Stimulated activated CD4-positive, alpha-beta T cell treated with anti-CD3 and anti-CD28 coated beads, TNF-alpha, amount 100 ng/mL, for 1 hour (primary cell): Measurements from ENCODE around the gene CCL17.
"Not testable (repeated sequence)": the region's sequence is repeated elsewhere in the genome, so short reads cannot be mapped to it uniquely, and the experiment has no call there.

Experiments used
- DNase-seq, 3 donors: peaks; one replicate each; pipeline ENCODE4 v3.0.0-alpha.2; 2020; ENCODE audit warnings: low read depth in 3 of 3, low spot score in 1 of 3

The CCL17 gene

DNA sequence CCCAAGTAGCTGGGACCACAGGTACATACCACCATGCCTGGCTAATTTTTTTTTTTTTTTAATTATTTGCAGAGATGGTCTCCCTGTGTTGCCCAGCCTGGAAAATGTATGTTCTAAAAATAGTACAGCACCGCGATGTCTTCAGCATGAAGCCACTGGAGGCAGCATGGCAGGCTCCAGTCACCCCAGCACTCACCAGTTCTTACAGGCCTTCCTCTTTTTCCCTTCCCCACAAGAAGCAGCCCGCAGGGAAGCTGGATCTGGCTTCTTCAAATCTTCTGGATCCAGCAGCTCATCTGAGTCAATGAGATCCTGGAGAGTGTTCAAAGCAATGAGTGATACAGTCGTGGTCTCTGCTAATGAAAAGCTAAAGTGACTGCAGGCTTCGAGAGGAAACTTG is 26.4 kb downstream of the CCL17 start:
- no peak for DNase-seq

DNA sequence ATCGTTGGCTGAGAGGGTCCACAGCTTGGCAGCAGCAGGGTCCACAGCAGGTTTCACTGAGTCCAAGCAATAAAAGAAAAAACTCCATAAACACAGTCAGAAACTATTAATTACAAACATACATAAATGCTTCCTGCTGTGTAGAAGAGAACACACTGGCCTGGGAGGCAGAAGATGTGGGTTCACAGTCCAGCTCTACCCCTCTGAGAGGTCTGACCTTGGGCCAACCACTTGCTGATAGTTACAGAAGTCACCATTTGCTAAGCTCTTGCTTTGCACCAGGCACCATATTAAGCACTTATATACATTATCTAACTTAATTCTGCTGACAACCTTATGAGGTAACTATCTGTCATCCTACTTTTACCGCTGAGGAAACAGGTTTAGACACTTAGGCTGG is 27.9 kb downstream of the CCL17 start:
- DNase-seq, result no peak

GRCh38 chr16:57432989-57433388 is 28.4 kb downstream of the CCL17 start:
- no peak for DNase-seq

- DNase-seq, result no peak
Observed at GRCh38 chr16:57434003-57434402, 29.4 kb downstream of the CCL17 start.

- no peak for DNase-seq
Observed at GRCh38 chr16:57435838-57436237, 31.3 kb downstream of the CCL17 start.

DNA sequence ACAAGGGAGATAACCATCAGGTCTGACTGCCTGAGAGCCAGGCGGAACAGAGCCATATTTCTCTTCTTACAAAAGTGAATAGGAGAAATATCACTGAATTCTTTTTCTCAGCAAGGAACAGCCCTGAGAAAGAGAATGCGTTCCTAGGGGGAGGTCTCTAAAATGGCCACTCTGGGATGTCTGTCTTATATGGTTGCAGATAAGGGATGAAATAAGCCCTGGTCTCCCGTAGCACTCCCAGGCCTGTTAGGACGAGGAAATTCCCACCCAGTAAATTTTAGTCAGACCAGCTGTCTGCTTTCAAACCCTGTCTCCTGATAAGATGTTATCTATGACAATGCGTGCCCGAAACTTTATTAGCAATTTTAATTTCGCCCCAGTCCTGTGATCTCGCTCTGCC is 35.4 kb downstream of the CCL17 start:
- DNase-seq, result not testable (repeated sequence)

DNA sequence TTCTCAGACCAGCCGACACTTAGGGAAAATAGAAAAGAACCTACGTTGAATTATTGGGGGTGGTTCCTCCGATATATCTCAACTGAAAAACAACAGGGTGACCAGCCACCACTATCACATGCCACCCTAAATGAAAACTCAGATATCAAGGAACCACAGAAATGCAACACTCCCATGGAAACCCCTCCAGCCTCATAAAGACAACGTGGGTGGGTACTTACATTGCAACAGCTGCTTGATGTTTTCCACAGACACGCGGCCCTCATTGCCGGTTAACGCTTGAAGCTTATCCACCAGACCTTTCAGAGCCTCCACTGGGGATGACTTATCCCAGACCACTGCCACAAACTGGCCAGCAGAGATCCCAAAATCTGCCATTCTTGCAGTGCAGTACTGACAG is 36.0 kb downstream of the CCL17 start:
- DNase-seq, result not testable (repeated sequence)

DNA sequence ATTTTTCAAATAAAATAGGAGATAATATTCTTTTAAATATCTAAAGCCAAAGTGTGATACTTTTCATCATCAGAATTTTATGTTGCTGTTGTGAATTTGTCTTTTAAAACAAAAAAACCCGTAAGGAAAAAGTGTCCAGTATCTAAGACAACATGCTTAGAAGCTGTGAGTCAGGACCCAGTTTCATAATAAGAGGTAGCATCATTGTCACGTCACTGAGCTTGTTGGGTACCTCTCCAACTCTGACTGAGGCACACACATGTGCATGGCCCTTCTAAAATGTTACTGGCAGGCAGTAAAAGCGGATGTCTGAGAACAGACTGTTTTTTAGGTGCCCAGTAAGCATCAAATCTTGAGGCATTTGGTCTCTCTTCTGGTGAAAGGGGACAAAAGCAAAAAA is 40.1 kb downstream of the CCL17 start:
- no peak for DNase-seq

DNA sequence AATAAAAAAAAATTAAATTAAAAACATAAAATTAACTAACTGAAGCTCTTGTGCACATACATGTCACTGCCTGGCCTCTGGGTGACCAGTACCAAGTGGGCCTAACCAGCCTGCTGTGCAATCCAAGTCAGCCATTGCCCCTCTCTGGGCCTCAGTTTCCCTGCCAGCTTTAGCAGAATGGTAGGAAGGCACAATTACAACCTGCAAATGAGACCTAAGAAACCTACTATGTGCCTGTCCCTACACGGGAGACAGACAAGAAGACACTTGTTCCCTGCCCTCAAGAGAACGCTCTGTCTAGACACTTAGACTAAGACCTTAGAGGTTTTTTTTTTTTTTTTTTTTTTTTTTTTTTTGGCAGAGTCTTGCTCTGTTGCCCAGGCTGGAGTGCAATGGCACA is 40.9 kb downstream of the CCL17 start:
- DNase-seq, result no peak

DNA sequence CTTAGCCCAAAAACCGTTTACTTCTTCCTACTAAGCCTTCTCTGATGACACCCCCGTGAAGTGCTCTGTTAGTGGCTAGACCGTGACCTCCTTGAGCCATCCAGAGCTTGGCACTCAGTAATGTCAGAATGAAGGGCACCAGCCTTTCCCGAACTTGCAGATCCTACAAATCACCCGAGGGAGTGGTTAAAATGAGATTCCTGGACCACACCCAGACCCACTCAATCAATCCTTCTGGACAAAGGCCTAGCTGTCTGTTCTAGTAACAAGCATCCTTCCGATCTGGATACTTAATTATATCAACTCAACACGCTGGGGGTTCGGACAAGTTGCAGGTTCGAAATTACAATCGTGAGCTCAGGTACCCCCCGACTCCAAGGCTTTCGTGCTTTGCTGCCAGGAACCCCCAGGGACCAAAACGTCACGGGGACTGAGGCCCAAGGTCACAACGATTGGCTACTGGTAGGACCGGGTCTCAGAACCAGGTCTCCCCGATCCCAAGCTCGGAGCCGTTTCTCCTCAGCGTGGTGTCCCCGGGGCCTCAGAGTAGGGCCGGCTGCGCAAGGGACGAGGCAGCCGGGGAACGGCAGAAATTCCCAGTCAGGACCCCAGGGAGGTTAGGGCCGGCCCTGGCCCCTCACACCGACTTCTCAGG is 42.1 kb downstream of the CCL17 start:
- peak in 1 of 3 donors; percentile 10 for DNase-seq

DNA sequence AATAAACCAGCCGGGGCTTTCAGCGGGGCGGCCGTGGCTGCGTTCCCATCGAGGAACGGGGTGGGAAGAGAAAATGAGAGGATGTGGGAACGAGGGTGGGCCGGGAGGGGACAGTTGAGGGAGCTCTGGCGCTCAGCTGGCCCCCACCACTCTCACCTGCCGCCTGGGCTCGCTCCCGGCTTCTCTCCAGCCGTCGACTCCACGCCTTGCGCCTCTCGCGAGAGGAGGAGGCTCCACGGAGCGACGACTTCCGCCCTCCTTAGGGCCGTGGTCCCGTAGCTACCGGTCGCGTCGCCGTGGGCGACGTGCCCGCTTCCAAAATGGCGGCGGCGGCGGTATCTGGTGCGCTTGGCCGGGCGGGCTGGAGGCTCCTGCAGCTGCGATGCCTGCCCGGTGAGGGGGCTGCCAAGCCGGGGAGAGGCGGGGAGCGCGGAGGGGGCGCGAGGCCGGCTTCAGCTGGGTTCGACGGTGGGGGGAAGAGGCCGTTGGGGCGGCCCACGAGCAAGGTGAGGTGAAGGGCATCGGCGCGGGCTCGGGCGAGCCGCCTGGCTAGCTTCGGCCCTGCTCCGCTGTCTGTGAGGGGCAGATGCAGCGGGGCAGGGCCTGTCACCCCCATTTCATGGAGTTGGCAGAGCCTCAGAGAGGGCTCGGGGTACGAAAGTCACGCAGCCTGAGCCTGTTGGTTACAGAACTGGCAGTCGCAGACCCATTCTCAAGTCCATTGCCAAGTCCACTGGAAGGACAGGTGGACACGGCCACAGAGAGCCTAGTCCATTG is 42.8 kb downstream of the CCL17 start, which contains the start of the genes CIAPIN1 and COQ9:
TSS of gene CIAPIN1 (minus strand) at position 200 of the 777 bp plus-strand sequence. CDS start 6,457 bp downstream, outside the sequence.
TSS of gene COQ9 (plus strand) at position 294 of the 777 bp plus-strand sequence. CDS start at position 321, 27 bp downstream.
- DNase-seq, result peak; percentile 80 to 84 (median 83)

- no peak for DNase-seq
Observed at GRCh38 chr16:57452021-57452420, 47.5 kb downstream of the CCL17 start.

DNA sequence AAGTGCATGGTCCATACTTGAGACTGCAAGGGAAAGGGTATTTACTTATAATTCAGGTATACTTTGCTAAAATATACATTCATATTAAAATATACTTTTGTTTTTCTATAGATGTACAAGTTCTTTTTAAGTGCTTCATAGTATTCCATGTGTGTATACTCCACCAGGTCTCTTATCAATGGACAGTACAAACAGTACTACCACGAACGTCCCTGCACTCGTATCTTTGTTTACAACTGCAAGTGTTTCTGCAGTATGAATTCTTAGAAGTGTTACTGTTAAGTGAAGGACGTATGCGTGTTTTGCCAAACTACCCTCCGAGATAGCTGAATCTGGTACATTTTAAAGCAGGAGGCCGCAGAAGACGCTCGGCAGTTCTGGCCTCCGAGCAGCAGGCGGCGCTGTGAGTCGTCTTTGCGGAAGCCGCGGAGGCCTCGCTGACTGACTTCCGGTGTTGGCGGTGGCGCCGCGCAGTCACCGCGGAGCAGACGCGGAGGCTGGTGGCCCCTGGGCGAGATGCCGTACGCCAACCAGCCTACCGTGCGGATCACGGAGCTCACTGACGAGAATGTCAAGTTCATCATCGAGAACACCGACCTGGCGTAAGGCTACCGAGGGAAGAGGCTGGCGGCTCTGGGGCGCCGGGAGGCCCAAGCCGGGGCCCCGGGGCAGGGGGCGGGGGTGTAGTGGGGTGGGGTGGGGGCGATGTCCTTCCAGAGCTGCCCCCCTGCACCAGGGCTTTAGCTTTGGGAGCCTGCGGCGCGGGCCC is 57.8 kb downstream of the CCL17 start, which contains the start of gene POLR2C:
TSS of gene POLR2C (plus strand) at position 471 of the 769 bp plus-strand sequence. CDS start at position 517, 46 bp downstream.
- DNase-seq, result peak; percentile 75 to 92 (median 86)

GRCh38 chr16:57462978-57463362 is 58.4 kb downstream of the CCL17 start:
- DNase-seq, result no peak

DNA sequence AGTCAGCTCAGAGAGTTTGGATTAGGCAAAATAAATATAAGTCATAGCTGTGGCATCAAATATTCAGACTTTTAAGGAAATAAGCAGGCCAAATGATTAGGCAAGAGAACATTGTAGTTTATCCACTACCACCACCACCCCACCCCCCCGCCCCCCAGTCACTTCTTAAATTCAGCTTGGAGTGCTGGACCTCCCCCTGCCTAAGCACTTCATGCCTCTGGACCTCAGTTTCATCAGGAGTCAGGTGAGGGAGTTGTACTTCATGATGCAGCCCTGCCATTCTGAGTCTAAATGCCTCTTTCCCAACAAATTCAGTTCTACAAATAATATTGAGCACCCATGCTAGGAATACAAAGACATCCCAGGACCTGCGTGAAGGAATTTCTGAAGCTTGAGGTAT is 60.0 kb downstream of the CCL17 start:
- no peak for DNase-seq
